H9 (cell line): Measurements from ENCODE around the gene EDAR. TPM values are rescaled to one million over a fixed set of nuclear protein-coding genes. Genes with fewer than 3 reads are reported as not detected.

Source experiments
- DNase-seq: peaks from one replicate; pipeline ENCODE4 v3.0.0-alpha.2; 2017
- H2AFZ ChIP-seq: one replicate; pipeline ENCODE4 v1.6.1; 2013; ENCODE audit warnings: mild to moderate bottlenecking, low read length, control low read depth, moderate library complexity
- H2AK5ac ChIP-seq: 2 replicates; pipeline ENCODE4 v1.6.1; 2013; ENCODE audit warnings: low read length, control low read depth, mixed read lengths; ENCODE audit not compliant: insufficient read length
- H2BK120ac ChIP-seq: one replicate; pipeline ENCODE4 v1.6.1; 2013; ENCODE audit warnings: low read depth, mild to moderate bottlenecking, low read length, control low read depth, inconsistent platforms; ENCODE audit not compliant: poor library complexity, severe bottlenecking
- H2BK12ac ChIP-seq: 2 replicates; pipeline ENCODE4 v1.6.1; 2013; ENCODE audit warnings: low read length, control low read depth, mixed read lengths, low read depth; ENCODE audit not compliant: insufficient read length
- H2BK15ac ChIP-seq: 2 replicates; pipeline ENCODE4 v1.6.1; 2013; ENCODE audit warnings: low read depth, low read length, control low read depth
- H2BK20ac ChIP-seq: one replicate; pipeline ENCODE4 v1.6.1; 2013; ENCODE audit warnings: low read depth, mild to moderate bottlenecking, low read length, control low read depth, inconsistent platforms; ENCODE audit not compliant: poor library complexity, severe bottlenecking
- H2BK5ac ChIP-seq: 2 replicates; pipeline ENCODE4 v1.6.1; 2013; ENCODE audit warnings: low read length, control low read depth, mixed read lengths; ENCODE audit not compliant: insufficient read length
- H3K14ac ChIP-seq: 2 replicates; pipeline ENCODE4 v1.6.1; 2013; ENCODE audit warnings: low read length, control low read depth; ENCODE audit not compliant: insufficient read depth
- H3K18ac ChIP-seq: 2 replicates; pipeline ENCODE4 v1.6.1; 2013; ENCODE audit warnings: low read depth, mild to moderate bottlenecking, mixed read lengths, low read length, control low read depth; ENCODE audit not compliant: insufficient read length
- H3K23ac ChIP-seq: 2 replicates; pipeline ENCODE4 v1.6.1; 2013; ENCODE audit warnings: low read length, control low read depth, mixed read lengths, low read depth; ENCODE audit not compliant: insufficient read length
- H3K23me2 ChIP-seq: 2 replicates; pipeline ENCODE4 v1.6.1; 2013; ENCODE audit warnings: low read depth, mild to moderate bottlenecking, mixed read lengths, low read length, control low read depth; ENCODE audit not compliant: insufficient read length, poor library complexity, severe bottlenecking
- H3K27ac ChIP-seq: 2 replicates; pipeline ENCODE4 v1.5.1; 2013; ENCODE audit warnings: low read length, control low read depth, mixed read lengths, low read depth; ENCODE audit not compliant: insufficient read length
- H3K27me3 ChIP-seq: 2 replicates; pipeline ENCODE4 v1.6.1; 2013; ENCODE audit warnings: low read length, control low read depth, inconsistent platforms; ENCODE audit not compliant: insufficient read depth
- H3K4ac ChIP-seq: 2 replicates; pipeline ENCODE4 v1.6.1; 2013; ENCODE audit warnings: low read depth, mild to moderate bottlenecking, control low read depth, inconsistent platforms, low read length, moderate library complexity
- H3K4me1 ChIP-seq: 2 replicates; pipeline ENCODE4 v1.6.1; 2013; ENCODE audit warnings: low read length, control low read depth, inconsistent platforms; ENCODE audit not compliant: insufficient read depth
- H3K4me2 ChIP-seq: 2 replicates; pipeline ENCODE4 v1.6.1; 2013; ENCODE audit warnings: low read length, control low read depth, mixed read lengths; ENCODE audit not compliant: insufficient read length, insufficient read depth
- H3K56ac ChIP-seq: 2 replicates; pipeline ENCODE4 v1.6.1; 2013; ENCODE audit warnings: low read depth, mild to moderate bottlenecking, mixed read lengths, low read length, control low read depth; ENCODE audit not compliant: insufficient read length
- H3K79me1 ChIP-seq: 2 replicates; pipeline ENCODE4 v1.6.1; 2013; ENCODE audit warnings: low read depth, mild to moderate bottlenecking, moderate library complexity, low read length, control low read depth, inconsistent platforms; ENCODE audit not compliant: insufficient read depth, poor library complexity, severe bottlenecking
- H3K79me2 ChIP-seq: 2 replicates; pipeline ENCODE4 v1.6.1; 2013; ENCODE audit warnings: low read length, control low read depth, inconsistent platforms; ENCODE audit not compliant: insufficient read depth
- H3K9ac ChIP-seq: 2 replicates; pipeline ENCODE4 v1.6.1; 2013; ENCODE audit warnings: low read length, control low read depth, mixed read lengths; ENCODE audit not compliant: insufficient read length; ENCODE audit errors: extremely low read depth
- H3K9me3 ChIP-seq: one replicate; pipeline ENCODE4 v1.6.1; 2013; ENCODE audit warnings: low read depth, low read length, inconsistent platforms; ENCODE audit not compliant: control insufficient read depth
- H3T11ph ChIP-seq: one replicate; pipeline ENCODE4 v1.6.1; 2013; ENCODE audit warnings: mild to moderate bottlenecking, low read length, control low read depth, inconsistent platforms
- H4K20me1 ChIP-seq: one replicate; pipeline ENCODE4 v1.6.1; 2013; ENCODE audit not compliant: control insufficient read depth, insufficient read length, insufficient read depth
- H4K5ac ChIP-seq: 2 replicates; pipeline ENCODE4 v1.6.1; 2013; ENCODE audit warnings: low read depth, mild to moderate bottlenecking, mixed read lengths, low read length, control low read depth; ENCODE audit not compliant: insufficient read length
- H4K8ac ChIP-seq: replicated peaks from 2 replicates; pipeline ENCODE4 v1.6.1; 2013; ENCODE audit warnings: low read length, control low read depth, mixed read lengths, low read depth; ENCODE audit not compliant: insufficient read length
- H4K91ac ChIP-seq: 2 replicates; pipeline ENCODE4 v1.6.1; 2013; ENCODE audit warnings: low read depth, mild to moderate bottlenecking, moderate library complexity, mixed read lengths, low read length, control low read depth; ENCODE audit not compliant: insufficient read length
- H3K27ac Mint-ChIP-seq, 3 experiments: 2 replicates in 2 of 3; 3 replicates in 1 of 3; pipeline ENCODE4 v1.8.0; 2020 to 2021; ENCODE audit warnings: mixed read lengths in 3 of 3, mild to moderate bottlenecking in 1 of 3, moderate library complexity in 1 of 3
- H3K27me3 Mint-ChIP-seq: 2 replicates; pipeline ENCODE4 v1.8.0; 2021; ENCODE audit warnings: low read depth, mild to moderate bottlenecking, moderate library complexity, mixed read lengths
- H3K36me3 Mint-ChIP-seq, 3 experiments: 2 replicates in 2 of 3; 3 replicates in 1 of 3; pipeline ENCODE4 v1.8.0; 2020 to 2021; ENCODE audit warnings: low read depth in 3 of 3, mixed read lengths in 3 of 3; ENCODE audit not compliant: insufficient read depth in 1 of 3
- H3K4me1 Mint-ChIP-seq, 2 experiments: 2 replicates each; pipeline ENCODE4 v1.8.0; 2020; ENCODE audit warnings: mixed read lengths in 2 of 2
- H3K4me3 Mint-ChIP-seq, 2 experiments: 2 replicates in 1 of 2; 3 replicates in 1 of 2; pipeline ENCODE4 v1.8.0; 2020 to 2021; ENCODE audit warnings: mild to moderate bottlenecking in 2 of 2, mixed read lengths in 2 of 2, moderate library complexity in 1 of 2
- H3K9me3 Mint-ChIP-seq, 2 experiments: 2 replicates in 1 of 2; 3 replicates in 1 of 2; pipeline ENCODE4 v1.8.0; 2020; ENCODE audit warnings: mild to moderate bottlenecking in 2 of 2, mixed read lengths in 2 of 2, moderate library complexity in 1 of 2
- CTCF ChIP-seq: fragments of 200-600 bp; sonication (generic); conservative IDR thresholded peaks from 3 replicates; pipeline ENCODE4 v1.8.0; 2021; ENCODE audit warnings: antibody characterized with exemption, mild to moderate bottlenecking
- WGBS: extraction: QIAGEN DNeasy Blood & Tissue Kit; methylation state at CpG from one replicate; pipeline ENCODE4 v1.1.7; 2013; ENCODE audit warnings: missing lambda C conversion rate, low lambda C conversion rate, mixed read lengths; ENCODE audit not compliant: insufficient read length; ENCODE audit errors: extremely low coverage; 5-methylcytosine and 5-hydroxymethylcytosine counted together
- total RNA-seq: library from RNA; stranded (reverse); gene quantifications from 2 replicates; pipeline ENCODE4 v1.2.1, GENCODE V29; 2021

The EDAR gene
- total RNA-seq, 1 experiment from 2014 or later, result not detected

GRCh38 chr2:109032229-109032820 is 43.3 kb upstream of the EDAR start:
- peak overlapping the region; percentile 78 for H3K4me2 ChIP-seq
- H2AFZ ChIP-seq, result no peak overlapping the region

More at GRCh38 chr2:109032229-109032820, 43.3 kb upstream of the EDAR start:
- Histone ChIP-seq H3K79me2 (no peaks in the 10 kb centered on the region), H3K14ac (no peak overlapping the region), H4K20me1 (no peaks in the 10 kb centered on the region), H3K27ac (no peak overlapping the region), H4K91ac (no peak overlapping the region), H3K9me3 (no peaks in the 10 kb centered on the region), H3K4me1 (peaks cover 6% of the 10 kb centered on the region; the same call in 1 of the 2 replicates), H3K23me2 (peaks cover 7% of the 10 kb centered on the region), H2AK5ac (no peak overlapping the region), H2BK12ac (no peak overlapping the region), H3K23ac (no peak overlapping the region), H3K27me3 (peaks cover 18% of the 10 kb centered on the region; the same call in 1 of the 2 replicates), H4K5ac (no peak overlapping the region), H2BK15ac (no peak overlapping the region), H3K4ac (no peak overlapping the region), H3K18ac (no peak overlapping the region), H4K8ac (no peak overlapping the region), H2BK5ac (no peak overlapping the region), H3T11ph (no peak overlapping the region), H2BK20ac (no peak overlapping the region), H3K56ac (no peak overlapping the region), H2BK120ac (no peak overlapping the region), H3K79me1 (no peaks in the 10 kb centered on the region), H3K9ac (no peak overlapping the region)
- H3K27me3 Mint-ChIP-seq, result peaks cover 77% of the 10 kb centered on the region
- H3K4me3 Mint-ChIP-seq, result peak overlapping the region; percentile 58 to 78
- peaks cover 4 to 7% (median 5%) of the 10 kb centered on the region in 3 experiments; a peak in 3 of 7 replicates for H3K36me3 Mint-ChIP-seq
- H3K27ac Mint-ChIP-seq, result no peak overlapping the region
- DNase-seq, result no peak
- peaks cover 3 to 9% of the 10 kb centered on the region in 2 experiments; a peak in 4 of 5 replicates for H3K9me3 Mint-ChIP-seq
- no CpG with 5 or more reads among the region's 9 CpGs for WGBS
- peaks cover 22 to 29% of the 10 kb centered on the region in 2 experiments for H3K4me1 Mint-ChIP-seq
- no peak for TF ChIP-seq CTCF
